ENCODE data around the gene PCDHGB4.
"Not testable (repeated sequence)": the region's sequence is repeated elsewhere in the genome, so short reads cannot be mapped to it uniquely, and the experiment has no call there.

PCDHGB4 gene

GRCh38 chr5:141369994-141370848 lies 17.3 kb upstream of the PCDHGB4 start, which contains the start of gene PCDHGB3:
Gene PCDHGB3 (plus strand): TSS chr5:141370242. CDS start chr5:141370395, 153 bp downstream.
- FAIRE-seq: no peak

DNA sequence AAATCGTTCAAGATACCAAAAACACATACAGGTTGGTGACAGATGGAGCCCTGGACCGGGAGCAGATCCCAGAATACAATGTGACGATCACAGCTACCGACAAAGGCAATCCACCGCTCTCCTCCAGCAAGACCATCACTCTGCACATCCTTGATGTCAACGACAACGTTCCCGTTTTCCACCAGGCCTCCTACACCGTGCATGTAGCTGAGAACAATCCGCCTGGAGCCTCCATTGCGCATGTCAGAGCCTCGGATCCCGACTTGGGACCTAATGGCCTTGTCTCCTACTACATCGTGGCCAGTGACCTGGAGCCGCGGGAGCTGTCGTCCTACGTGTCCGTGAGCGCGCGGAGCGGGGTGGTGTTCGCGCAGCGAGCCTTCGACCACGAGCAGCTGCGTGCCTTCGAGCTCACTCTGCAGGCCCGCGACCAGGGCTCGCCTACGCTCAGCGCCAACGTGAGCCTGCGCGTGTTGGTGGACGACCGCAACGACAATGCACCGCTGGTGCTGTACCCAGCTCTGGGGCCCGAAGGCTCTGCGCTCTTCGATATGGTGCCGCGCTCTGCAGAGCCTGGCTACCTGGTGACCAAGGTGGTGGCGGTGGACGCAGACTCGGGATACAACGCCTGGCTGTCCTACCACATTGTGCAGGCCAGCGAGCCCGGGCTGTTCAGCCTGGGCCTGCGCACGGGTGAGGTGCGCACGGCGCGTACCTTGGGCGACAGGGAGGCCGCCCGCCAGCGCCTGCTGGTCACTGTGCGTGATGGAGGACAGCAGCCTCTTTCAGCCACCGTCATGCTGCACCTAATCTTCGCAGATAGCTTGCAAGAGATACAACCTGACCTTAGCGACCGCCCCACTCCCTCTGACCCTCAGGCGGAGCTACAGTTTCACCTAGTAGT lies 15.7 kb upstream of the PCDHGB4 start:
- FAIRE-seq: no peak

- FAIRE-seq: no peak
Measured at GRCh38 chr5:141373673-141374317, 13.7 kb upstream of the PCDHGB4 start, which contains the start of gene PCDHGA6. Gene PCDHGA6 (plus strand): TSS chr5:141373891. CDS start chr5:141374084, 193 bp downstream.

DNA sequence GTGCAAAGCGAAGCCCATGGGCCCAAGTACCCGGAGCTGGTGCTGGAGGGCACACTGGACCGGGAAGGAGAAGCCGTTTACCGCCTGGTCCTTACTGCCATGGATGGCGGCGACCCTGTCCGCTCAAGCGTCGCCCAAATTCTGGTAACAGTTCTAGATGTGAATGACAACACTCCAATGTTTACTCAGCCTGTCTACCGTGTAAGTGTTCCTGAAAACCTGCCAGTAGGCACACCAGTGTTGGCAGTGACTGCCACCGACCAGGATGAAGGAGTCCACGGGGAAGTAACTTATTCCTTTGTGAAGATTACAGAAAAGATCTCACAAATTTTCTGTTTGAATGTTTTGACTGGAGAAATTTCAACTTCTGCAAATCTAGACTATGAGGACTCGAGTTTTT lies 12.9 kb upstream of the PCDHGB4 start:
- no peak for FAIRE-seq

DNA sequence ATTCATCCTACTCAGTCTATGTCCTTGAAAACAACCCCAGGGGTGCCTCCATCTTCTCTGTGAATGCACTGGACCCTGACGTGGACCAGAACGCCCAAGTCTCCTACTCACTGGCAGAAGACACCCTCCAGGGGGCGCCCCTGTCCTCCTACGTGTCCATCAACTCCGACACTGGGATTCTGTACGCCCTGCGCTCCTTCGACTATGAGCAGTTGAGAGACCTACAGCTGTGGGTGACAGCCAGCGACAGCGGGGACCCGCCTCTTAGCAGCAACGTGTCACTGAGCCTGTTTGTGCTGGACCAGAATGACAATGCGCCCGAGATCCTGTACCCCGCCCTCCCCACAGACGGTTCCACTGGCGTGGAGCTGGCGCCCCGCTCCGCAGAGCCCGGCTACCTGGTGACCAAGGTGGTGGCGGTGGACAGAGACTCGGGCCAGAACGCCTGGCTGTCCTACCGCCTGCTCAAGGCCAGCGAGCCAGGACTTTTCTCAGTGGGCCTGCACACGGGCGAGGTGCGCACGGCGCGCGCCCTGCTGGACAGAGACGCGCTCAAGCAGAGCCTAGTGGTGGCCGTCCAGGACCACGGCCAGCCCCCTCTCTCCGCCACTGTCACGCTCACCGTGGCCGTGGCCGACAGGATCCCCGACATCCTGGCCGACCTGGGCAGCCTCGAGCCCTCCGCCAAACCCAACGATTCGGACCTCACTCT lies 11.9 kb upstream of the PCDHGB4 start:
- not testable (repeated sequence) for FAIRE-seq

- FAIRE-seq: no peak
Measured at GRCh38 chr5:141382469-141383294, 4.8 kb upstream of the PCDHGB4 start, which contains the start of gene PCDHGA7. Gene PCDHGA7 (plus strand): TSS chr5:141382742. CDS start chr5:141382900, 158 bp downstream.

DNA sequence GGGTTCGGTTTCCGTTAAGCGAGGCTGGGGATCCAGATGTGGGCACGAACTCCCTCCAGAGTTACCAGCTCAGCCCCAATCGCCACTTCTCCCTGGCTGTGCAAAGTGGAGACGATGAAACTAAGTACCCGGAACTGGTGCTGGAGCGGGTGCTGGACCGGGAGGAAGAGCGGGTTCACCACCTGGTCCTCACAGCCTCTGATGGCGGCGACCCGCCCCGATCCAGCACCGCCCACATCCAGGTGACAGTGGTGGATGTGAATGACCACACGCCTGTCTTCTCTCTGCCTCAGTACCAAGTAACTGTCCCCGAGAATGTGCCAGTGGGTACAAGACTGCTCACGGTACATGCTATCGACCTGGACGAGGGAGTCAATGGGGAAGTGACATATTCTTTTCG lies 4.2 kb upstream of the PCDHGB4 start:
- FAIRE-seq: no peak

GRCh38 chr5:141384471-141385267 lies 2.8 kb upstream of the PCDHGB4 start:
- FAIRE-seq: no peak

DNA sequence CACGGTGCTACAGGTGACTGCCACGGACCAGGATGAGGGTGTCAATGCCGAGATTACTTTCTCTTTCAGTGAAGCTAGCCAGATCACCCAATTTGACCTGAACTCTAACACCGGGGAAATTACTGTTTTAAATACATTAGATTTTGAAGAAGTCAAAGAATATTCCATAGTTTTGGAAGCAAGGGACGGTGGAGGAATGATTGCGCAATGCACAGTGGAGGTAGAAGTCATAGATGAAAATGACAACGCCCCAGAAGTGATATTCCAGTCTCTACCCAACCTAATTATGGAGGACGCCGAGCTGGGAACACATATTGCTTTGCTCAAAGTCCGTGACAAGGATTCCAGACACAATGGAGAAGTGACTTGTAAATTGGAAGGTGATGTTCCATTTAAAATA lies 1.2 kb downstream of the PCDHGB4 start:
- no peak for FAIRE-seq

GRCh38 chr5:141389153-141390042 lies 1.9 kb downstream of the PCDHGB4 start:
- FAIRE-seq: no peak

- no peak for FAIRE-seq
Measured at GRCh38 chr5:141392429-141393198, 5.1 kb downstream of the PCDHGB4 start, which contains the start of gene PCDHGA8. Gene PCDHGA8 (plus strand): TSS chr5:141392633. CDS start chr5:141392814, 181 bp downstream.

DNA sequence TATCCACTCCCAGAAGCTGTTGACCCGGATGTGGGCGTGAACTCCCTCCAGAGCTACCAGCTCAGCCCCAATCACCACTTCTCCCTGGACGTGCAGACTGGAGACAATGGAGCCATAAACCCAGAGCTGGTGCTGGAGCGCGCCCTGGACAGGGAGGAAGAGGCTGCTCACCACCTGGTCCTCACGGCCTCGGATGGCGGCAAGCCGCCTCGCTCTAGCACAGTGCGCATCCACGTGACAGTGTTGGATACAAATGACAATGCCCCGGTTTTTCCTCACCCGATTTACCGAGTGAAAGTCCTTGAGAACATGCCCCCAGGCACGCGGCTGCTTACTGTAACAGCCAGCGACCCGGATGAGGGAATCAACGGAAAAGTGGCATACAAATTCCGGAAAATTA lies 5.8 kb downstream of the PCDHGB4 start:
- FAIRE-seq: no peak

- FAIRE-seq: not testable (repeated sequence)
Measured at GRCh38 chr5:141394401-141395187, 7.1 kb downstream of the PCDHGB4 start.

- not testable (repeated sequence) for FAIRE-seq
Measured at GRCh38 chr5:141397756-141398551, 10.5 kb downstream of the PCDHGB4 start, which contains the start of gene PCDHGB5. Gene PCDHGB5 (plus strand): TSS chr5:141397947. CDS start chr5:141398128, 181 bp downstream.

DNA sequence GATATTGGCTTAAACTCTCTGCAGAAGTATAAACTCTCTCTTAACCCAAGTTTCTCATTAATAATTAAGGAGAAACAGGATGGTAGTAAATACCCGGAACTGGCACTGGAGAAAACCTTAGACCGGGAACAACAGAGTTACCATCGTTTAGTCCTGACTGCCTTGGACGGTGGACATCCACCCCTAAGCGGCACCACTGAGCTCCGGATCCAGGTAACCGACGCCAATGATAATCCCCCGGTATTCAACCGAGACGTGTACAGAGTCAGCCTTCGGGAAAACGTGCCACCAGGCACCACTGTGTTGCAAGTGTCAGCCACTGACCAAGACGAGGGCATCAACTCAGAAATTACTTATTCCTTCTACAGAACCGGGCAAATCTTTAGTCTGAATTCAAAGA lies 11.1 kb downstream of the PCDHGB4 start:
- FAIRE-seq: no peak

DNA sequence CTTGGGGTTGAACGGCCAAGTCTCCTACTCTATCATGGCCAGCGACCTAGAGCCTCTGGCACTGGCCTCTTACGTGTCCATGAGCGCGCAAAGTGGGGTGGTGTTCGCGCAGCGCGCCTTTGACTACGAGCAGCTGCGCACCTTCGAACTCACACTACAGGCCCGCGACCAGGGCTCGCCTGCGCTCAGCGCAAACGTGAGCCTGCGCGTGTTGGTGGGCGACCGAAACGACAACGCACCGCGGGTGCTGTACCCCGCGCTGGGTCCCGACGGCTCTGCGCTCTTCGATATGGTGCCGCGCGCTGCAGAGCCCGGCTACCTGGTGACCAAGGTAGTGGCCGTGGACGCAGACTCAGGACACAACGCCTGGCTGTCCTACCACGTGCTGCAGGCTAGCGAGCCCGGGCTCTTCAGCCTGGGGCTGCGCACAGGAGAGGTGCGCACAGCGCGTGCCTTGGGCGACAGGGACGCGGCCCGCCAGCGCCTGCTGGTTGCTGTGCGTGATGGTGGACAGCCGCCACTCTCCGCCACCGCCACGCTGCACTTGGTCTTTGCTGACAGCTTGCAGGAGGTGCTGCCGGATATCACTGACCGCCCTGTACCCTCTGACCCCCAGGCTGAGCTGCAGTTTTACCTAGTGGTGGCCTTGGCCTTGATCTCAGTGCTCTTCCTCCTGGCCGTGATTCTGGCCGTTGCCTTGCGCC lies 12.2 kb downstream of the PCDHGB4 start:
- FAIRE-seq: no peak

Measured in A204.1 (cell line).